ENCODE data around the gene RIMKLA. TPM values are rescaled to one million over a fixed set of nuclear protein-coding genes. Genes with fewer than 3 reads are reported as not detected.

The RIMKLA gene
- total and polyA plus RNA-seq, 2 of the 13 experiments (the other 11 are each of a cell fraction or from before 2014, with no cell fraction given), result 2.5 to 3.8 TPM

GRCh38 chr1:42456010-42456753 is 75.6 kb downstream of the RIMKLA start, which contains the start of the genes PPCS and ZMYND12 (continued):
- peak; percentile 86; the same call in 1 of the 2 replicates for TF ChIP-seq KAT7 (CRISPR knock-in tag; IDR thresholded peaks at IDR 0.05; ENCODE audit: borderline replicate concordance)
- TF ChIP-seq CREM (IDR thresholded peaks at IDR 0.05), result peak; percentile 58; the same call in 1 of the 2 replicates
- no peak for TF ChIP-seq CREM (CRISPR knock-in tag; IDR thresholded peaks at IDR 0.05)
- peak; percentile 74; the same call in 1 of the 2 replicates for TF ChIP-seq ZNF768 (CRISPR knock-in tag; IDR thresholded peaks at IDR 0.05)
- TF ChIP-seq ATF1 (CRISPR knock-in tag; IDR thresholded peaks at IDR 0.05), result no peak
- TF ChIP-seq MAX (IDR thresholded peaks at IDR 0.05), result peak; percentile 58
- TF ChIP-seq ZNF710 (CRISPR knock-in tag; IDR thresholded peaks at IDR 0.05; ENCODE audit: borderline replicate concordance), result no peak
- TF ChIP-seq ZSCAN5A (CRISPR knock-in tag; IDR thresholded peaks at IDR 0.05; ENCODE audit: borderline replicate concordance), result peak; percentile 24; the same call in 1 of the 2 replicates
- TF ChIP-seq ZNF33A (CRISPR knock-in tag; IDR thresholded peaks at IDR 0.05; ENCODE audit: borderline replicate concordance), result peak; percentile 97
- TF ChIP-seq SALL2 (CRISPR knock-in tag; IDR thresholded peaks at IDR 0.05), result peak; percentile 94
- no peak for TF ChIP-seq ZNF766 (CRISPR knock-in tag; IDR thresholded peaks at IDR 0.05; ENCODE audit: borderline replicate concordance)
- TF ChIP-seq ZBTB49 (CRISPR knock-in tag; IDR thresholded peaks at IDR 0.05; ENCODE audit: borderline replicate concordance), result no peak
- TF ChIP-seq REST (IDR thresholded peaks at IDR 0.05; ENCODE audit: borderline replicate concordance in 1 of 2, low read depth in 1 of 2, low read length in 2 of 2), result peak in 1 of 2 experiments; percentile 6; a peak in 1 of 4 replicates
- TF ChIP-seq MED13 (CRISPR knock-in tag; IDR thresholded peaks at IDR 0.05), result 0 out of 2 replicates have a peak, but pooled peaks have one; percentile 52
- TF ChIP-seq TAF1 (CRISPR knock-in tag; IDR thresholded peaks at IDR 0.05), result peak; percentile 97
- no peak for TF ChIP-seq RORA (CRISPR knock-in tag; IDR thresholded peaks at IDR 0.05)
- peak; percentile 66; the same call in 1 of the 2 replicates for TF ChIP-seq ZSCAN20 (CRISPR knock-in tag; IDR thresholded peaks at IDR 0.05; ENCODE audit: borderline replicate concordance)
- TF ChIP-seq MIER2 (CRISPR knock-in tag; IDR thresholded peaks at IDR 0.05), result no peak
- TF ChIP-seq ATM (IDR thresholded peaks at IDR 0.05; ENCODE audit: borderline replicate concordance), result no peak
- TF ChIP-seq ZNF841 (CRISPR knock-in tag; IDR thresholded peaks at IDR 0.05; ENCODE audit: borderline replicate concordance), result no peak

Measured in HepG2 (cell line).